Fibroblast of lung (primary cell): Measurements from ENCODE around the gene GFPT2. TPM values are rescaled to one million over a fixed set of nuclear protein-coding genes. Genes with fewer than 3 reads are reported as not detected.
A peak's percentile ranks its signal among the peaks of the same experiment; 100 is the strongest.

Experiments used
- DNase-seq, 2 donors: peaks; one replicate each; pipeline versions ENCODE4 v3.0.0 to v3.0.0-alpha.2; 2010; ENCODE audit warnings: low read depth in 2 of 2
- H2AFZ ChIP-seq: 2 replicates; pipeline ENCODE4 v1.5.1; 2012; ENCODE audit warnings: low read length, control low read depth, inconsistent platforms
- H3K27ac ChIP-seq: 2 replicates; pipeline ENCODE4 v1.5.1; 2011; ENCODE audit warnings: low read length, control low read depth; ENCODE audit not compliant: insufficient read depth
- H3K27me3 ChIP-seq: 2 replicates; pipeline ENCODE4 v1.5.1; 2011; ENCODE audit warnings: mild to moderate bottlenecking, low read length; ENCODE audit not compliant: control insufficient read depth, insufficient read depth
- H3K36me3 ChIP-seq: 2 replicates; pipeline ENCODE4 v1.5.1; 2011; ENCODE audit warnings: low read length; ENCODE audit not compliant: control insufficient read depth, insufficient read depth
- H3K4me1 ChIP-seq: 2 replicates; pipeline ENCODE4 v1.5.1; 2011; ENCODE audit warnings: low read length; ENCODE audit not compliant: control insufficient read depth, insufficient read depth; ENCODE audit errors: extremely low read depth
- H3K4me2 ChIP-seq: 2 replicates; pipeline ENCODE4 v1.5.1; 2011; ENCODE audit warnings: low read length, control low read depth; ENCODE audit not compliant: insufficient read depth; ENCODE audit errors: extremely low read depth
- H3K4me3 ChIP-seq, 4 experiments: fragments of 200-600 bp in 1 of 4; sonication (generic) in 1 of 4; replicated peaks in 1 of 4; 2 replicates each; pipeline ENCODE4 v1.5.1; 2011 to 2016; ENCODE audit warnings: low read length in 4 of 4, low read depth in 3 of 4, mild to moderate bottlenecking in 3 of 4, control low read depth in 2 of 4, inconsistent platforms in 1 of 4, mixed read lengths in 1 of 4; ENCODE audit not compliant: insufficient read depth in 1 of 4; ENCODE audit errors: control extremely low read depth in 1 of 4
- H3K79me2 ChIP-seq: 2 replicates; pipeline ENCODE4 v1.5.1; 2012; ENCODE audit warnings: mild to moderate bottlenecking, low read length, inconsistent platforms; ENCODE audit not compliant: control insufficient read depth, insufficient read depth
- H3K9ac ChIP-seq: 2 replicates; pipeline ENCODE4 v1.5.1; 2011; ENCODE audit warnings: mild to moderate bottlenecking, low read length, control low read depth; ENCODE audit not compliant: insufficient read depth
- H3K9me3 ChIP-seq: 2 replicates; pipeline ENCODE4 v1.5.1; 2012; ENCODE audit warnings: low read depth, low read length; ENCODE audit not compliant: control insufficient read depth, insufficient read depth
- H4K20me1 ChIP-seq: 2 replicates; pipeline ENCODE4 v1.5.1; 2011; ENCODE audit warnings: low read length; ENCODE audit not compliant: control insufficient read depth, insufficient read depth; ENCODE audit errors: extremely low read depth
- CTCF ChIP-seq, 2 donors: IDR thresholded peaks in 1 of 2; conservative IDR thresholded peaks in 1 of 2; 1 replicate in 1 of 2; 2 replicates in 1 of 2; pipeline ENCODE4 v1.5.1; 2011 to 2012; ENCODE audit warnings: low read length in 2 of 2, control low read depth in 1 of 2, inconsistent platforms in 1 of 2, low read depth in 1 of 2, mild to moderate bottlenecking in 1 of 2
- EZH2 ChIP-seq: IDR thresholded peaks from 2 replicates; pipeline ENCODE4 v1.5.1; 2012; ENCODE audit warnings: low read length, control low read depth, mild to moderate bottlenecking; ENCODE audit errors: missing control alignments
- polyA plus RNA-seq, 2 donors: library from polyadenylated mRNA; depleted of rRNA in 1 of 2; stranded (reverse) in 1 of 2; unstranded in 1 of 2; fragments of >200 nt; gene quantifications; 2 replicates each; pipeline ENCODE4 v1.2.1, GENCODE V29; 2011 to 2012; ENCODE audit warnings: missing spikeins in 1 of 2
- total RNA-seq: library from RNA; depleted of rRNA; stranded (reverse); fragments of >200 nt; gene quantifications from 2 replicates; pipeline ENCODE4 v1.2.1, GENCODE V29; 2014

GFPT2 gene
- total and polyA plus RNA-seq, 2 donors (not counting 1 experiment from before 2014, with no cell fraction given), result 6.1 to 19.3 TPM

GRCh38 chr5:180297587-180298282, 55.4 kb downstream of the GFPT2 start:
- no peaks in the 10 kb centered on the region for H3K36me3 ChIP-seq
- H2AFZ ChIP-seq, result no peak overlapping the region
- H3K79me2 ChIP-seq, result no peaks in the 10 kb centered on the region
- no peak overlapping the region for H3K4me2 ChIP-seq
- H4K20me1 ChIP-seq, result no peaks in the 10 kb centered on the region
- peaks cover 4% of the 10 kb centered on the region for H3K4me1 ChIP-seq
- no peak for TF ChIP-seq CTCF (conservative IDR thresholded peaks at IDR 0.05 in 1 of 2, IDR thresholded peaks at IDR 0.05 in 1 of 2; ENCODE audit: low read depth in 1 of 2, low read length in 2 of 2)
- DNase-seq, result no peak
- no peaks in the 10 kb centered on the region for H3K9me3 ChIP-seq
- H3K27me3 ChIP-seq, result no peaks in the 10 kb centered on the region
- H3K4me3 ChIP-seq, result no peak overlapping the region
- H3K9ac ChIP-seq, result no peak overlapping the region
- no peak overlapping the region for H3K27ac ChIP-seq

GRCh38 chr5:180296771-180297170, 56.4 kb downstream of the GFPT2 start:
- Histone ChIP-seq H3K4me2 (no peak overlapping the region), H4K20me1 (no peaks in the 10 kb centered on the region)
- peak; percentile 31 to 40 for DNase-seq

GRCh38 chr5:180294913-180295555, 58.1 kb downstream of the GFPT2 start:
- H3K9ac ChIP-seq, result no peak overlapping the region
- no peaks in the 10 kb centered on the region for H3K9me3 ChIP-seq
- peaks cover 4% of the 10 kb centered on the region for H3K4me1 ChIP-seq
- H4K20me1 ChIP-seq, result no peaks in the 10 kb centered on the region
- no peak overlapping the region for H3K4me3 ChIP-seq
- H3K79me2 ChIP-seq, result peaks cover 8% of the 10 kb centered on the region
- no peak for DNase-seq
- no peak for TF ChIP-seq CTCF (conservative IDR thresholded peaks at IDR 0.05 in 1 of 2, IDR thresholded peaks at IDR 0.05 in 1 of 2; ENCODE audit: low read depth in 1 of 2, low read length in 2 of 2)
- no peak for TF ChIP-seq EZH2
- H3K27ac ChIP-seq, result no peak overlapping the region
- H2AFZ ChIP-seq, result no peak overlapping the region
- no peak overlapping the region for H3K4me2 ChIP-seq
- H3K27me3 ChIP-seq, result no peaks in the 10 kb centered on the region
- no peaks in the 10 kb centered on the region for H3K36me3 ChIP-seq

More at GRCh38 chr5:180296771-180297170, 56.4 kb downstream of the GFPT2 start:
- Histone ChIP-seq H3K79me2 (no peaks in the 10 kb centered on the region), H3K4me3 (no peak overlapping the region), H3K27me3 (no peaks in the 10 kb centered on the region), H3K9me3 (no peaks in the 10 kb centered on the region), H2AFZ (no peak overlapping the region), H3K27ac (no peak overlapping the region), H3K36me3 (no peaks in the 10 kb centered on the region), H3K4me1 (peaks cover 4% of the 10 kb centered on the region), H3K9ac (no peak overlapping the region)
- TF ChIP-seq EZH2 (no peak), CTCF (conservative IDR thresholded peaks at IDR 0.05 in 1 of 2, IDR thresholded peaks at IDR 0.05 in 1 of 2; ENCODE audit: low read depth in 1 of 2, low read length in 2 of 2) (no peak)
